Aorta (tissue), 5 donors: ENCODE results near the gene BTG4. TPM values are rescaled to one million over a fixed set of nuclear protein-coding genes. Genes with fewer than 3 reads are reported as not detected.
A peak's percentile ranks its signal among the peaks of the same experiment; 100 is the strongest.

Source experiments
- ATAC-seq: fragments of 200-7000 bp; cut with Tn5 transposase; one replicate; pipeline ENCODE4 v1.9.1; 2022; ENCODE audit warnings: moderate library complexity; ENCODE audit not compliant: low FRiP score
- DNase-seq, 2 donors: peaks; one replicate each; pipeline ENCODE4 v3.0.0-alpha.2; 2020
- H3K27ac ChIP-seq, 2 donors: one replicate each; pipeline ENCODE4 v1.5.1; 2013; ENCODE audit warnings: low read length in 2 of 2, mild to moderate bottlenecking in 2 of 2, moderate library complexity in 2 of 2, control low read depth in 1 of 2, inconsistent platforms in 1 of 2, low read depth in 1 of 2
- H3K27me3 ChIP-seq, 2 donors: one replicate each; pipeline ENCODE4 v1.6.1; 2013; ENCODE audit warnings: control low read depth in 1 of 2, low read length in 1 of 2, mild to moderate bottlenecking in 1 of 2, moderate library complexity in 1 of 2; ENCODE audit not compliant: insufficient read depth in 2 of 2, control insufficient read depth in 1 of 2
- H3K36me3 ChIP-seq, 2 donors: one replicate each; pipeline ENCODE4 v1.6.1; 2013; ENCODE audit warnings: control low read depth in 1 of 2, low read length in 1 of 2, mild to moderate bottlenecking in 1 of 2; ENCODE audit not compliant: insufficient read depth in 2 of 2, control insufficient read depth in 1 of 2
- H3K4me1 ChIP-seq, 2 donors: one replicate each; pipeline ENCODE4 v1.6.1; 2013; ENCODE audit warnings: low read length in 2 of 2, control low read depth in 1 of 2, mild to moderate bottlenecking in 1 of 2, moderate library complexity in 1 of 2; ENCODE audit not compliant: insufficient read depth in 2 of 2, control insufficient read depth in 1 of 2
- H3K4me3 ChIP-seq, 2 donors: one replicate each; pipeline ENCODE4 v1.5.1; 2013; ENCODE audit warnings: low read length in 2 of 2, control low read depth in 1 of 2, mild to moderate bottlenecking in 1 of 2
- H3K9me3 ChIP-seq: one replicate; pipeline ENCODE4 v1.6.1; 2013; ENCODE audit warnings: mild to moderate bottlenecking, low read length; ENCODE audit not compliant: control insufficient read depth
- WGBS, 2 donors: extraction: QIAGEN DNeasy Blood & Tissue Kit; methylation state at CpG; one replicate each; pipeline ENCODE4 v1.1.7; 2013; 5-methylcytosine and 5-hydroxymethylcytosine counted together
- intact Hi-C, 2 donors: fragments of 100-400 bp; cut with DNase I; formaldehyde crosslinking; loops; one replicate each; pipeline versions ENCODE4 v1.14.2 to v1.15.0; 2022
- polyA plus RNA-seq, 2 donors: library from polyadenylated mRNA; stranded (reverse); fragments of 200-250 nt; gene quantifications; one replicate each; pipeline ENCODE4 v1.2.3, GENCODE V29; 2013
- total RNA-seq, 2 donors: library from RNA; stranded (reverse); fragmentation: NEBNext Ultra II Directional; extraction: Animal tissue kit (Norgen Biotek cat#: 25700); gene quantifications; one replicate each; pipeline ENCODE4 v1.2.1, GENCODE V29; 2021
- donor health status: healthy with polysubstance abuse.
- donor health status: Bipolar disorder and iron deficiency.
- donor health status: DM: no; HTN: no; CAD: no.
- donor health status: DM: no; HTN: no; CAD: no.
- donor health status: DM: yes; HTN: yes; CAD: no.

BTG4 gene
- total and polyA plus RNA-seq, 4 donors: not detected

GRCh38 chr11:111550258-111550657 lies 38.1 kb upstream of the BTG4 start:
- Histone ChIP-seq H3K27ac (no peak overlapping the region), H3K4me3 (no peak overlapping the region), H3K36me3 (peaks cover 0 to 13% of the 10 kb centered on the region in 2 donors), H3K27me3 (no peaks in the 10 kb centered on the region), H3K4me1 (peaks cover 0 to 2% of the 10 kb centered on the region in 2 donors), H3K9me3 (no peaks in the 10 kb centered on the region)
- ATAC-seq: no peak
- DNase-seq: no peak
- WGBS, 2 donors: 75 to 86% methylated on average over 2 of the region's 2 CpGs
- intact Hi-C loops: no loop called here

GRCh38 chr11:111549869-111550203 lies 37.6 kb upstream of the BTG4 start:
- Histone ChIP-seq H3K4me1 (peaks cover 0 to 2% of the 10 kb centered on the region in 2 donors), H3K4me3 (no peak overlapping the region), H3K36me3 (peaks cover 0 to 13% of the 10 kb centered on the region in 2 donors), H3K9me3 (no peaks in the 10 kb centered on the region), H3K27ac (no peak overlapping the region), H3K27me3 (no peaks in the 10 kb centered on the region)
- no peak for ATAC-seq
- 66 to 72% methylated on average over 3 of the region's 3 CpGs for WGBS, 2 donors
- intact Hi-C loops: no loop called here
- DNase-seq: no peak

- intact Hi-C loops: no loop called here
- Histone ChIP-seq H3K27me3 (no peaks in the 10 kb centered on the region), H3K4me3 (no peak overlapping the region), H3K27ac (no peak overlapping the region), H3K9me3 (no peaks in the 10 kb centered on the region), H3K36me3 (peaks cover 0 to 13% of the 10 kb centered on the region in 2 donors), H3K4me1 (no peaks in the 10 kb centered on the region)
- no peak for DNase-seq
- WGBS, 2 donors: 82 to 83% methylated on average over 11 of the region's 11 CpGs
- ATAC-seq: no peak
Observed at GRCh38 chr11:111549196-111549868, 37.1 kb upstream of the BTG4 start.

- Histone ChIP-seq H3K9me3 (no peaks in the 10 kb centered on the region), H3K27me3 (no peaks in the 10 kb centered on the region), H3K4me1 (no peaks in the 10 kb centered on the region), H3K27ac (no peak overlapping the region), H3K36me3 (peaks cover 0 to 15% of the 10 kb centered on the region in 2 donors), H3K4me3 (no peak overlapping the region)
- DNase-seq (no peak), ATAC-seq (no peak)
- intact Hi-C loops: no loop called here
- 86 to 89% methylated on average over 2 of the region's 2 CpGs for WGBS, 2 donors
Observed at GRCh38 chr11:111548525-111548924, 36.3 kb upstream of the BTG4 start.

GRCh38 chr11:111542606-111543275 lies 30.6 kb upstream of the BTG4 start:
- Histone ChIP-seq H3K4me3 (no peak overlapping the region), H3K27ac (no peak overlapping the region)

GRCh38 chr11:111541254-111542061 lies 29.3 kb upstream of the BTG4 start:
- WGBS, 2 donors: 3% methylated on average over 40 to 41 of the region's 41 CpGs

More at GRCh38 chr11:111542606-111543275, 30.6 kb upstream of the BTG4 start:
- no peaks in the 10 kb centered on the region for H3K27me3 ChIP-seq
- WGBS, 2 donors: 76 to 83% methylated on average over 10 of the region's 10 CpGs
- intact Hi-C loops: no loop called here
- no peaks in the 10 kb centered on the region for H3K9me3 ChIP-seq
- DNase-seq (no peak), ATAC-seq (no peak)
- peaks cover 0 to 10% of the 10 kb centered on the region in 2 donors for H3K36me3 ChIP-seq
- no peaks in the 10 kb centered on the region for H3K4me1 ChIP-seq

GRCh38 chr11:111540937-111541253 lies 28.7 kb upstream of the BTG4 start:
- ATAC-seq (peak; percentile 48), DNase-seq (no peak)
- Histone ChIP-seq H3K27ac (peak overlapping the region; percentile 46 to 65), H3K4me1 (no peaks in the 10 kb centered on the region), H3K9me3 (no peaks in the 10 kb centered on the region), H3K36me3 (peaks cover 0 to 3% of the 10 kb centered on the region in 2 donors), H3K4me3 (peak overlapping the region; percentile 45 to 56), H3K27me3 (no peaks in the 10 kb centered on the region)
- intact Hi-C loops: no loop called here
- 1% methylated on average over 20 to 22 of the region's 22 CpGs for WGBS, 2 donors

More at GRCh38 chr11:111541254-111542061, 29.3 kb upstream of the BTG4 start:
- no peaks in the 10 kb centered on the region for H3K27me3 ChIP-seq
- DNase-seq (peak; percentile 76 to 87), ATAC-seq (peak; percentile 74)
- peak overlapping the region; percentile 46 to 65 for H3K27ac ChIP-seq
- intact Hi-C loops: no loop called here
- H3K4me1 ChIP-seq: no peaks in the 10 kb centered on the region
- H3K36me3 ChIP-seq: peaks cover 0 to 6% of the 10 kb centered on the region in 2 donors
- no peaks in the 10 kb centered on the region for H3K9me3 ChIP-seq
- peak overlapping the region; percentile 45 to 56 for H3K4me3 ChIP-seq

- peak within 1 kb of the TSS; percentile 46 to 65 for H3K27ac ChIP-seq
Observed at GRCh38 chr11:111540114-111540936, 28.1 kb upstream of the BTG4 start, which contains the start of gene LAYN. Gene LAYN (plus strand): TSS chr11:111540720. CDS start chr11:111540844, 124 bp downstream.

More at GRCh38 chr11:111540114-111540936, 28.1 kb upstream of the BTG4 start, which contains the start of gene LAYN:
- intact Hi-C loops: no loop called here
- WGBS, 2 donors: 1% methylated on average over 59 to 70 of the region's 70 CpGs
- Histone ChIP-seq H3K36me3 (peaks cover 0 to 1% of the 10 kb centered on the region in 2 donors), H3K27me3 (no peaks in the 10 kb centered on the region), H3K4me1 (no peaks in the 10 kb centered on the region), H3K9me3 (no peaks in the 10 kb centered on the region), H3K4me3 (peak within 1 kb of the TSS; percentile 45 to 56)
- ATAC-seq (peak; percentile 79), DNase-seq (peak; percentile 77 to 89)
